SU-DHL-6 (cell line): Measurements from ENCODE around the gene POLD3.

Experiments used
- H2AFZ ChIP-seq: fragments of 200-600 bp; sonication (generic); 2 replicates; pipeline ENCODE4 v1.6.1; 2014; ENCODE audit warnings: low read depth, mild to moderate bottlenecking, moderate library complexity, mixed read lengths, antibody characterized with exemption, low read length; ENCODE audit not compliant: severe bottlenecking
- H3F3A ChIP-seq: fragments of 200-600 bp; shearing (Covaris generic); 2 replicates; pipeline ENCODE4 v1.6.0; 2016; ENCODE audit warnings: antibody characterized with exemption, mild to moderate bottlenecking; ENCODE audit not compliant: insufficient read depth
- H3K27ac ChIP-seq: fragments of 200-600 bp; sonication (generic); 2 replicates; pipeline ENCODE4 v1.5.1; 2016; ENCODE audit warnings: low read depth, mild to moderate bottlenecking, low read length, moderate library complexity, mixed read lengths
- H3K27me3 ChIP-seq: fragments of 200-600 bp; sonication (generic), shearing (Covaris generic); 2 replicates; pipeline ENCODE4 v1.6.0; 2014; ENCODE audit warnings: mild to moderate bottlenecking, low read length
- H3K36me3 ChIP-seq: fragments of 200-600 bp; sonication (generic); 2 replicates; pipeline ENCODE4 v1.6.1; 2014; ENCODE audit warnings: mild to moderate bottlenecking, low read length, mixed read lengths
- H3K4me2 ChIP-seq: fragments of 300-600, 200-600 bp; shearing (Covaris generic), sonication (generic); 2 replicates; pipeline ENCODE4 v1.6.0; 2014; ENCODE audit warnings: low read length, low read depth, mild to moderate bottlenecking; ENCODE audit not compliant: poor library complexity, severe bottlenecking
- H3K4me3 ChIP-seq: fragments of 200-600 bp; sonication (generic); 2 replicates; pipeline ENCODE4 v1.5.1; 2014; ENCODE audit warnings: antibody characterized with exemption, low read length, mild to moderate bottlenecking, mixed read lengths; ENCODE audit not compliant: insufficient read depth, poor library complexity, severe bottlenecking
- H3K79me2 ChIP-seq: fragments of 200-600 bp; sonication (generic); 2 replicates; pipeline ENCODE4 v1.6.1; 2014; ENCODE audit warnings: mild to moderate bottlenecking, low read length, moderate library complexity; ENCODE audit not compliant: insufficient read depth
- H3K9ac ChIP-seq: fragments of 200-600 bp; sonication (generic); 2 replicates; pipeline ENCODE4 v1.7.0; 2014; ENCODE audit warnings: mild to moderate bottlenecking, low read length
- H3K9me2 ChIP-seq: fragments of 200-600 bp; sonication (generic); replicated peaks from 2 replicates; pipeline ENCODE4 v1.6.1; 2014; ENCODE audit warnings: low read length; ENCODE audit not compliant: insufficient read depth
- H3K9me3 ChIP-seq: fragments of 200-600 bp; sonication (generic); 2 replicates; pipeline ENCODE4 v1.6.1; 2014; ENCODE audit warnings: low read length, mixed read lengths; ENCODE audit not compliant: insufficient read depth
- H4K20me1 ChIP-seq: fragments of 200-600 bp; sonication (generic); 2 replicates; pipeline ENCODE4 v1.6.1; 2014; ENCODE audit warnings: low read depth, mild to moderate bottlenecking, antibody characterized with exemption, low read length, moderate library complexity, mixed read lengths
- EZH2phosphoT487 ChIP-seq: fragments of 200-600 bp; sonication (generic), shearing (Covaris generic); conservative IDR thresholded peaks from 2 replicates; pipeline ENCODE4 v1.6.1; 2018; ENCODE audit warnings: mild to moderate bottlenecking, antibody characterized with exemption, low read length, moderate library complexity, mixed read lengths
- TF ChIP-seq, protein P1 (sequence below): fragments of 200-600 bp; sonication (generic); IDR thresholded peaks from one replicate; pipeline ENCODE4 v1.5.1; 2017; ENCODE audit warnings: antibody characterized with exemption, mild to moderate bottlenecking, low read length, moderate library complexity; ENCODE audit not compliant: insufficient read depth, poor library complexity, severe bottlenecking

Gene POLD3

DNA sequence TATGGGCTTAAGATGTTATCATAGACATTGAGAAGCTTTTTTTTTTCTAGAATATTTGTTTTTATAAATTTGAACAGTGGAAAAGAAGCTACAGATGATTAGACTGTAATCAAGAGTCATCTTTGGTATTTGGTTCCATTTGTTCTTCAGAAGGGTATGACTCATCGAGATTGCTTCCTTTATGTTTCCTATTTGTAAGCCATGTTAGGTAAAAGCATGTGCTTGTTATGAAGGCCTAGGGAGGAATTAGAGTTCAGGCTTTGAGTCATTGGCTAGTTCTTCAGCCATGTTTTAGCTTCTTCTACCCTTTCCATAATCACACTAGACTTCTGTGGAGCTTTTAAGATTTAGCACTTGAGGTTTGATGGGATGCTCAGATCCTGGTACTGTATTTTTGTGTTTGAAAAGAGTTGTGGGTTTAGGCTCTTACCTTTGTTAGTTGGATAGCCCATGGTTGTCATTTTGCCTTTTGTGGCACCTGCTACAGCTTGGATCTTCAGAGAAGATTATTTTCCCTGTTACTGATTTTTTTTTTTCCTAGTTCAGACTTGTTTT is 44.3 kb downstream of the POLD3 start:
- Histone ChIP-seq H3K36me3 (peaks cover 39% of the 10 kb centered on the region; the same call in 1 of the 2 replicates), H3K27ac (no peak overlapping the region), H3K4me2 (no peak overlapping the region), H3K9me3 (no peaks in the 10 kb centered on the region), H3K9ac (no peak overlapping the region), H3K9me2 (no peaks in the 10 kb centered on the region), H3K79me2 (no peaks in the 10 kb centered on the region), H3K4me3 (no peak overlapping the region), H3F3A (no peaks in the 10 kb centered on the region), H2AFZ (no peak overlapping the region), H3K27me3 (no peaks in the 10 kb centered on the region), H4K20me1 (no peaks in the 10 kb centered on the region)
- TF ChIP-seq EZH2phosphoT487: no peak
- TF ChIP-seq, protein P1, sequence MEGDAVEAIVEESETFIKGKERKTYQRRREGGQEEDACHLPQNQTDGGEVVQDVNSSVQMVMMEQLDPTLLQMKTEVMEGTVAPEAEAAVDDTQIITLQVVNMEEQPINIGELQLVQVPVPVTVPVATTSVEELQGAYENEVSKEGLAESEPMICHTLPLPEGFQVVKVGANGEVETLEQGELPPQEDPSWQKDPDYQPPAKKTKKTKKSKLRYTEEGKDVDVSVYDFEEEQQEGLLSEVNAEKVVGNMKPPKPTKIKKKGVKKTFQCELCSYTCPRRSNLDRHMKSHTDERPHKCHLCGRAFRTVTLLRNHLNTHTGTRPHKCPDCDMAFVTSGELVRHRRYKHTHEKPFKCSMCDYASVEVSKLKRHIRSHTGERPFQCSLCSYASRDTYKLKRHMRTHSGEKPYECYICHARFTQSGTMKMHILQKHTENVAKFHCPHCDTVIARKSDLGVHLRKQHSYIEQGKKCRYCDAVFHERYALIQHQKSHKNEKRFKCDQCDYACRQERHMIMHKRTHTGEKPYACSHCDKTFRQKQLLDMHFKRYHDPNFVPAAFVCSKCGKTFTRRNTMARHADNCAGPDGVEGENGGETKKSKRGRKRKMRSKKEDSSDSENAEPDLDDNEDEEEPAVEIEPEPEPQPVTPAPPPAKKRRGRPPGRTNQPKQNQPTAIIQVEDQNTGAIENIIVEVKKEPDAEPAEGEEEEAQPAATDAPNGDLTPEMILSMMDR: no peak

DNA sequence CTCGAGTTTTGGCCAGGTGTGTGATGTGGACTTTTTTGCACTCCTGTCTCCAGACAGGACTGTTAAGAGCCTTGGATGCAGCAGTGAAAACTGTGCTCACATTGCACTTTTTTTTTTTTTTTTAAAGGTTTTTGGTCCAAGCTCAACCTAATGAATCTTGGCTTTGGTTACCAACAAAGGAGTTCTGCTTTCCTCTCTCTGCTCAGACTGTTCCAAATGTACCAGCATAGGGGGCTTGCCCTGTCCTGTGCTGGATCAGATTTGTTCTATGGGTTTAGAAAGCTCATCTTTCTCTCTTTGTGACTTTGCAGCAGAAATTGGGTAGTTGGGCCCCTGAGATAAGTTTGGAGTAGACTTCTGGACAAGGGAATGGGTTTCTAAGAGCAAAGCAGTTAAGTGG is 45.3 kb downstream of the POLD3 start:
- Histone ChIP-seq H3K9me2 (no peaks in the 10 kb centered on the region), H3K27ac (no peak overlapping the region), H3K36me3 (peaks cover 40% of the 10 kb centered on the region; the same call in 1 of the 2 replicates), H3K9me3 (no peaks in the 10 kb centered on the region), H3K4me3 (no peak overlapping the region), H3K9ac (no peak overlapping the region), H2AFZ (no peak overlapping the region), H3K27me3 (no peaks in the 10 kb centered on the region), H3F3A (no peaks in the 10 kb centered on the region), H3K4me2 (no peak overlapping the region), H3K79me2 (no peaks in the 10 kb centered on the region), H4K20me1 (no peaks in the 10 kb centered on the region)
- TF ChIP-seq EZH2phosphoT487: no peak
- TF ChIP-seq, protein P1: no peak

DNA sequence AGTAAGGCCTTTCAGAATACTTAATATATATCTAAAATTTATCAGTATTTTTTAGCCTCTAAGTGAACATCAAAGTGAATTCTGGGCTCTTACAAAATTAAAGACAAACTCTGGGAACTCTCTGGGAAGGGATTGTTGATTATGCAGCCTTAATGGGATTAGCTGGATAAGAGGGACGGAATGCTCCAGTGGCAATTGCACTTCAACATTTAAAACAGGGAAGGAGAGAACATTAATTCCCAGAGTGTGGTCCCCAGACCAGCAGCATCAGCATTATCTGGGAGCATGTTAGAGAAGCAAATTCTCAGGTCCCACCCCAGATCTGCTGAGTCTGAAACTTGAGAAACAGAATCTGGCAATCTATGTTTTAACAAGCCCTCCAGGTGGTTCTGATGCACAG is 46.5 kb downstream of the POLD3 start:
- Histone ChIP-seq H3K27me3 (no peaks in the 10 kb centered on the region), H3F3A (no peaks in the 10 kb centered on the region), H3K9ac (no peak overlapping the region), H4K20me1 (no peaks in the 10 kb centered on the region), H3K9me2 (no peaks in the 10 kb centered on the region), H3K27ac (no peak overlapping the region), H2AFZ (no peak overlapping the region), H3K4me2 (no peak overlapping the region), H3K79me2 (no peaks in the 10 kb centered on the region), H3K36me3 (peaks cover 35% of the 10 kb centered on the region; the same call in 1 of the 2 replicates), H3K9me3 (no peaks in the 10 kb centered on the region), H3K4me3 (no peak overlapping the region)
- TF ChIP-seq EZH2phosphoT487: no peak
- TF ChIP-seq, protein P1: no peak
